GM10266 (cell line): ENCODE data around the gene TUBB2A.
"Not testable (repeated sequence)": the region's sequence is repeated elsewhere in the genome, so short reads cannot be mapped to it uniquely, and the experiment has no call there.

Experiments
- DNase-seq: peaks from one replicate; pipeline ENCODE4 v3.0.0; 2012; ENCODE audit errors: extremely low spot score
- CTCF ChIP-seq: IDR thresholded peaks from 2 replicates; pipeline ENCODE4 v1.5.1; 2012; ENCODE audit warnings: mild to moderate bottlenecking, low read depth; ENCODE audit not compliant: control insufficient read depth, insufficient read depth; ENCODE audit errors: missing control alignments

TUBB2A gene

GRCh38 chr6:3200682-3201081, 43.3 kb upstream of the TUBB2A start:
- no peak for TF ChIP-seq CTCF
- DNase-seq = no peak

- TF ChIP-seq CTCF = no peak
- no peak for DNase-seq
Measured at GRCh38 chr6:3199382-3199781, 42.0 kb upstream of the TUBB2A start.

GRCh38 chr6:3197734-3198133, 40.4 kb upstream of the TUBB2A start:
- DNase-seq = not testable (repeated sequence)

- no peak for TF ChIP-seq CTCF
- DNase-seq = no peak
Measured at GRCh38 chr6:3196770-3197169, 39.4 kb upstream of the TUBB2A start.

GRCh38 chr6:3195695-3196497, 38.6 kb upstream of the TUBB2A start:
- TF ChIP-seq CTCF = no peak
- DNase-seq = no peak

- no peak for TF ChIP-seq CTCF
- DNase-seq = no peak
Measured at GRCh38 chr6:3195420-3195694, 38.0 kb upstream of the TUBB2A start.

- no peak for TF ChIP-seq CTCF
Measured at GRCh38 chr6:3194535-3195419, 37.4 kb upstream of the TUBB2A start.

More at GRCh38 chr6:3194535-3195419, 37.4 kb upstream of the TUBB2A start:
- DNase-seq = peak; percentile 56
